ENCODE results near the gene MINDY3.

GRCh38 chr10:15739254-15739970 lies 120.9 kb downstream of the MINDY3 start:
- TF ChIP-seq, protein P1, sequence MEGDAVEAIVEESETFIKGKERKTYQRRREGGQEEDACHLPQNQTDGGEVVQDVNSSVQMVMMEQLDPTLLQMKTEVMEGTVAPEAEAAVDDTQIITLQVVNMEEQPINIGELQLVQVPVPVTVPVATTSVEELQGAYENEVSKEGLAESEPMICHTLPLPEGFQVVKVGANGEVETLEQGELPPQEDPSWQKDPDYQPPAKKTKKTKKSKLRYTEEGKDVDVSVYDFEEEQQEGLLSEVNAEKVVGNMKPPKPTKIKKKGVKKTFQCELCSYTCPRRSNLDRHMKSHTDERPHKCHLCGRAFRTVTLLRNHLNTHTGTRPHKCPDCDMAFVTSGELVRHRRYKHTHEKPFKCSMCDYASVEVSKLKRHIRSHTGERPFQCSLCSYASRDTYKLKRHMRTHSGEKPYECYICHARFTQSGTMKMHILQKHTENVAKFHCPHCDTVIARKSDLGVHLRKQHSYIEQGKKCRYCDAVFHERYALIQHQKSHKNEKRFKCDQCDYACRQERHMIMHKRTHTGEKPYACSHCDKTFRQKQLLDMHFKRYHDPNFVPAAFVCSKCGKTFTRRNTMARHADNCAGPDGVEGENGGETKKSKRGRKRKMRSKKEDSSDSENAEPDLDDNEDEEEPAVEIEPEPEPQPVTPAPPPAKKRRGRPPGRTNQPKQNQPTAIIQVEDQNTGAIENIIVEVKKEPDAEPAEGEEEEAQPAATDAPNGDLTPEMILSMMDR (IDR thresholded peaks at IDR 0.05; ENCODE audit: low read depth, low read length, poor library complexity, severe bottlenecking): no peak
- no peak for TF ChIP-seq EZH2phosphoT487 (IDR thresholded peaks at IDR 0.05; ENCODE audit: borderline replicate concordance, low read length)

Data from DOHH2 (cell line).